Measurements from ENCODE around the gene FSTL4.

Gene FSTL4

GRCh38 chr5:133438487-133438886 lies 173.9 kb downstream of the FSTL4 start:
- in situ Hi-C loops (cut with MboI; ENCODE audit: low sequenced_read_pairs) = no loop called here

DNA sequence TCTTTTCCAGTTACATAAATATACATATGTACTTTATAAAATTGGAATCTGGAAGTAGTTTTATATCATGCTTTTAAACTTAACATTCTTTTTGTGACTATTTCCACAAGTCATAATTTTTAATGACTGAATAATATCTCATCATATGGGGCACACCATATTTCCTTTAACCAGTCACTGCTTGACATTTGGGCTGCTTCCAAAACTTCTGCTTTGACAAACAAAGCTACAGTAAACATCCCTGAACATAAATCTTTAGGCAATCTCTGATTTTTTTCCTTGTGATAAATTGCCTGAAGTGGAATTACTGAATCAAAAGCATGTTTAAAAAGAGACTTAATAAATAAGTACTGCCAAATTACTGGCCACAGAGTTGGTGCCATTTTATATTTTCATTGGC lies 178.0 kb downstream of the FSTL4 start:
- in situ Hi-C loops (cut with MboI; ENCODE audit: low sequenced_read_pairs) = no loop called here

DNA sequence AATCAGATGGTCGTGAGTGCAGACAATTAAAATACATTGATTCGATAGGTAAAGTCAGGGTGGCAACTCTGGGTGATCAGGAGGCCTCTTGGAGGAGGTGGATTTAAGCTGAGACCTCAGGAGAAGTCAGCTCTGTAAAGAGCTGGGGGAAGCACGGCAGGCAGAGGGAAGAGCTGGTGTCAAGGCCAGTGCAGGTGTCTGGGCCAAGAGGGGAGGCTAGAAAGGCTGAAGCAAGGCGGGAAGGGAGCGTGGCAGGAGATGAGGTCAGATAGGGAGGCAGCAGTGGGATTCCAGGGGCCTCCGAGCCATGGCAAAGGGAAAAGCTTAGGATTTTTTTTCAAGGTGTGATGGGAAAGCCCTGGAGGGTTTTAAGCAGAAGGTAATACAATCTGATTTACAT lies 178.7 kb downstream of the FSTL4 start:
- in situ Hi-C loops (cut with MboI; ENCODE audit: low sequenced_read_pairs) = no loop called here

DNA sequence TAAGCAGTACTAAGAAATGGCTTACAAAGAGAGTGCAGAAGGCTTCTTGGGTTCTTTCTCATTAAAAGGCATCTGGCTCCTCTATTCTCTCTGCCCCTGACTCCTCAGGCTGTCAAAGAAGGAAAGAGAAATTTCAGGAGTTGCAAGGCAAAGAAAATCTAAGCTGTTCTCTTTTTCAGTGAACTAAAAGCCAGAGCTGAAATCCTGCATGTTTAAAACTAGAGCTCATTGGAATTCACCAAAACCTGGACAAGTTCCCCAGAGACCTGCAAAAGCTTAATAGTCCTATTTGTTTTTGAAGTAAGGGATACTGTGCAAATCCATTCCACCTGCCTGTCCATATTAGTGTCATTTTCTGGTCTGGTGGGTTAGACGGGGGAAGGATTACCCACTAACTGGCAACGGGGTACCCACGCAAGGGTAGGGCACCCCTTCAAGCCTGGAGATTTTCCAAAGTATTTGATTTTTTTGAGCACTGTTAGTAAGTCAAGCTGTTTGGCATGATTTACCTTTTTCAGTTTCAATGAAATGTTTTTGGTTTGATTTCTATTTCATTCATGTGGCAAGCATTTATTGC lies 179.3 kb downstream of the FSTL4 start:
- in situ Hi-C loops (cut with MboI; ENCODE audit: low sequenced_read_pairs) = no loop called here

GRCh38 chr5:133431326-133431865 lies 180.9 kb downstream of the FSTL4 start:
- in situ Hi-C loops (cut with MboI; ENCODE audit: low sequenced_read_pairs) = no loop called here

GRCh38 chr5:133430095-133430494 lies 182.2 kb downstream of the FSTL4 start:
- in situ Hi-C loops (cut with MboI; ENCODE audit: low sequenced_read_pairs) = no loop called here

DNA sequence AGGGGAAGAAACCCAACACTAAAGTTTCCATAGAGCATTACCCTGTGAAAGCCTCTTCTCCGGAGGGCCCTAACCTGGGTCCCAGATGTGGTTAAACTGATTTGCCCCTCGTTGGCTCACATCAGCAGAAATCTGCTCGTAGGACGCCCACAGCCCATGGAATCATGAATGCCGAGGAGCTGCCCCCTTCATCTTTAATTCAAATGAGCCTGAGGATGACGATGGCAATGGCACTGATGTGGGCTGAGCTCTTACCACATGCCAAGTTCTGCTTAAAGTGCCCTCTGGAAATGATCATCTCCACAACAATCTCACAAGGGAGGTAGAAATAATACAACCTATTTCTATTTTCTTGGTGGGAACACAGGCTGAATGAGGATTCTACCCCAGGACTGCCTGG lies 183.3 kb downstream of the FSTL4 start:
- in situ Hi-C loops (cut with MboI; ENCODE audit: low sequenced_read_pairs) = no loop called here

DNA sequence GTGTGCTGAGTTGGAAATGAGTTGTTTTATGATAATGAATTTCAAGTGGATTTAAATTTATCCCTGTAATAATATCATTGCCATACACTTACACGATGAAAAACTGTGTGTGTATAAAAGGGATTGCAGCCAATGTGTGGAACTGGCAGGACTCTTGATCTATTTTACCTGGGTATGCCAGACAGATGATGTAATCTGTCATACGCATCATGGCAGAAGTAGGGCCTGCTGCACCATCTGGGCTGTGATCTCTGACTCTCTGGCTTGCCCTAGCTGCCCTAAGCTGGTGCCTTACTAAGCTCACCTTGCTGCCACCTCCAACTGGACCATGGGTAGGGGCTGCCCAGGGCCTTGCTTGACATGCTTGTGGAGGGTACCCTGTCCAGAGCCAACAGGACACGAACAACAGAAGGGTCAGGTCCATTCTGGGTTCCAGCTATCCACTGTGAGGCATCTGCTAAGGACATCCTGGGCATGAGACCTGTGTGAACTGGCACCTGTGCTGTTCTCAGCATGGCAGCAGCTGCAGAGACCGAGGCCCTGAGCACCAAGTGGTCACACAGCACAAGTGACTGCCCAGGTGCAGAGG lies 184.2 kb downstream of the FSTL4 start:
- in situ Hi-C loops (cut with MboI; ENCODE audit: low sequenced_read_pairs) = no loop called here

DNA sequence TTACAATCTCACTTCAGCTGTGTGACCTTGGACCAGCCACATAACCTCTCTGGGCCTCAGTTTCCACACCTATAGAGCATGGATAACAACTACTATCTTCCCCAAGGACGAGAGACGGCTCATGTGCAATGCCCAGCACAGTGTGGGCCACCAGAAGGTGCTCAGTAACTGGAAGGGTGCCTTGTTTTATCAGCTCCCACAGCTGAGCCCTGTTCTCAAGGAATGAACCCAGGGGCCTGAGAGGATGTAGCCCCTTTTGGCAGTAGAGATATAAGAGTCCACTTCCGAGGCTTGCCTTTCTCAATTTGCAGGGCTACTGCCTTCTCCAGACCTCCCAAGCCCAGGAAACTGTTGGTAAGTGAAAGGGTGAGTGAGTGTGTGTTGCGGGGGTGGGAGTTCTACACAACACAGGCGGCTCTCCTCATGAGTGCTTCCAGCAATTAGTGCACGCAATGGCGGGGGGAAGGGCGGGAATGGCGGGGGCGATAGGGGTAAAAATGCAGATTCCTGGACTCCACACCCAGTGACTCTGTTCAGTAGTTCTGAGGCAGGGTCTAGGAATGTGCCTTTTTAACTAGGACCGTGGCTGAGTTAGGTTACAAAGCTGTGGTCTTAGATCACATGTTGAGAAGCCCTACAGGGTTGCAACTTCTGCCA lies 185.1 kb downstream of the FSTL4 start:
- in situ Hi-C loops (cut with MboI; ENCODE audit: low sequenced_read_pairs) = no loop called here

GRCh38 chr5:133426264-133426663 lies 186.1 kb downstream of the FSTL4 start:
- in situ Hi-C loops (cut with MboI; ENCODE audit: low sequenced_read_pairs) = no loop called here

- in situ Hi-C loops (cut with MboI; ENCODE audit: low sequenced_read_pairs) = no loop called here
Measured at GRCh38 chr5:133425764-133426163, 186.6 kb downstream of the FSTL4 start.

- in situ Hi-C loops (cut with MboI; ENCODE audit: low sequenced_read_pairs) = no loop called here
Measured at GRCh38 chr5:133425222-133425621, 187.1 kb downstream of the FSTL4 start.

DNA sequence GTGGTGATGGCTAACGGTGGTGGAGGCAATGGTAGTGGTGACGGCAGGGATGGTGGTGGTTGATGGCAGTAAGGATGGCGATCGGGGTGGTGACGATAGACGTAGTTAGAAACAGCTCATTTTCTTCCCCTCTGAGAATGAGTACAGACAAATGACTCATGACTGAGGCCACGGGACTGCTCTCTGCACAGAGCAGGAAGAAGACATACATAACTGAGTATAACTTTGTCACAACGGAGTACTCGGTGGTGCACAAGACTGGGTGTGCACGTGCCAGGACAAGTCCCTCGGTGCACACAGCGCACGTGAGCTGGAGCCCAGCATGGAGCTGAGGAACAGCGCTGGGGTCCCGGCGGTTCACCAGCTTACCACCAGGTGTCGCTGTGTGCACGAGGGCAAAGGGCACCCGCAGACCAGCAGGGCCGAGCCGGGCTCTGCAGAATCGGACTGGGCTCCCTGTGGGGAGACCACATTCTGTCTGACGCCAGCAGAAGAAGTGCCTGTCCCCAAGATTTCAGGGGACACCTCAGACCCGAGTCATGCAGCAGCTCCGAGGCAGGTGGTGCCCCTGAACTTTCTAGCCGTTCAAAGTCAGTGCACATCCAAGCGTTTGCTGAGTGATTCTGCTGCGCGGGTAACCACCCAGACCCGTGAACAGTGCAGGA lies 188.6 kb downstream of the FSTL4 start:
- in situ Hi-C loops (cut with MboI; ENCODE audit: low sequenced_read_pairs) = no loop called here

- in situ Hi-C loops (cut with MboI; ENCODE audit: low sequenced_read_pairs) = no loop called here
Measured at GRCh38 chr5:133423011-133423617, 189.2 kb downstream of the FSTL4 start.

DNA sequence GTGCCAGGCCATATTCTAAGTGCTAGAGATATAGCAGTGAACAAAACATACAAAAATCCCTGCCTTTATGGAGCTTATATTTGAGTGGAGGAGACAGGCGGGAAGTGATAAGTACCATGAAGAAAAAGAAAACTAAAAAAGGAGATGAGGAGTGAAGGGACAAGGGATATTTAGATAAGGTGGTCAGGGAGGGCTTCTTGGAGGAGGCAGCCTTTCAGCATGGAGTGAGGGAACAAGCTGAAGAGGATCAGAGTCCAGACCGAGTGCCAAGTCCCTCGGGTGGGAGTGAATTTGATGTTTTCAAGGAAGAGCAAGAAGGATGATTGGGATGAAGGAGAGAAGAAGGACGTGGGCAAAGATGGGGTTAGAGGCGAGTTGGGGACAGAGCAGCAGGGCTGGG lies 190.5 kb downstream of the FSTL4 start:
- in situ Hi-C loops (cut with MboI; ENCODE audit: low sequenced_read_pairs) = no loop called here

DNA sequence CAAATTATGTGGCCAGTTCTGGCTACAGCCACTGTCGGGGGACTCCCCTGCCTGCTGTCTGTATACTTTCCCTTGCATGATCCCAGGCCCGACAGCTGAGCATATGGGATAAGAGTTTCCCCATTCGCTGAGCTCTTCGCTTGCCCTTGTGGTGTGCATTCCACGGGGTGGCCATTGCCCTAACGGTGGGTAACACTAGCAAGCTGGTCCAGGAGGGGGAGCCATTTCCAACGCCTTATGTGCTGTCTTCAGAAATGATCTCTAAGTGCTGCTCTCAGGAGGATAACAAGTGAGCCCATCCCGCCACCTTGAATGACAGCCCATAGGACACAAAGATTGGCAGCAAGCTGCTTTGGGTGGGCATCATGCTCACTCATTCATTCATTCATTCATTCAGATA lies 190.9 kb downstream of the FSTL4 start:
- in situ Hi-C loops (cut with MboI; ENCODE audit: low sequenced_read_pairs) = no loop called here

DNA sequence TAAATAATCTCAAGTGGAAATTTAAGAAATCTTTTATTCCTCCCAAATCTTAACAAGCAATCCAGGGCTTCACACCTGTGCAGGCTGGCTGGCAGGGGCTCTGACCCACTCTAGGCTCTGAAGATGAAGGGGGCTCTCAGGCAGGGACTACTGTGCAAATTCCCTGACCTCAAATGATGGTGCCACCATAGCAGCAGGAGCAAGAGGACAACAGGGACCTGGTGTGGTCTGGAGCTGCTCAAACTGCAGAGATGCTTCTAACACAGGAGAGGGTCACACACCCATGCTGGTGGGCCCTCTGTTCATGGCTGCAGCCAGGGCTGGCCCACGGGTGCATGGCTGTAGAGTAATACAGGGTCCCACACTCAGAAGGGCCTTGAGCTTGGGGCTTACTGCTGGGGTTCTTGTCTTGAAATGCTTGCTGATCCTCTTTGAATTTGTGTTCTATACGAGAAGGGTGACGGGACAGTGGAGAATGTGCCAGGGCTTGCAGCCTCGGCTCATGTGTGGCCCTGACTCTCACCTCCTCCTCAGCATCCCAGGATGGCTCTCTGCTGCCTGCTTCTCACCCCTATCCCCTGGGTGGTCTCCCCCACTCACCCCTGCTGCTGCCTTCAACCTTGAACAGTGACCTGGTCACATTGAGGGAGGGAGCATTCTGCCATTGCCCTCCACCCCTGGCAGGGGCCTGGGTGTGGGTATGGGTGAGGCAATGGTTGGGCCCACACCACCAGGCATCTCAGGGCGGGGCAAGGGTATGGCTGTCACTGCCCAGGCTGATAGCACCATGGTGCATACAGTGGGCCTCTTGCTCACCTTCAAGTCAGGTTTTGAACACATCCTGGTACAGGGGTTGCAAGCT lies 191.7 kb downstream of the FSTL4 start:
- in situ Hi-C loops (cut with MboI; ENCODE audit: low sequenced_read_pairs) = no loop called here

GRCh38 chr5:133415906-133416305 lies 196.4 kb downstream of the FSTL4 start:
- in situ Hi-C loops (cut with MboI; ENCODE audit: low sequenced_read_pairs) = no loop called here

- in situ Hi-C loops (cut with MboI; ENCODE audit: low sequenced_read_pairs) = no loop called here
Measured at GRCh38 chr5:133415506-133415905, 196.8 kb downstream of the FSTL4 start.

GRCh38 chr5:133412661-133413060 lies 199.7 kb downstream of the FSTL4 start:
- in situ Hi-C loops (cut with MboI; ENCODE audit: low sequenced_read_pairs) = no loop called here

All from HL-60/S4 (cell line).